GM20000 (cell line): ENCODE data around the gene SEMA3A.

ENCODE experiments used
- DNase-seq: peaks from one replicate; pipeline ENCODE4 v3.0.0; 2012; ENCODE audit warnings: low spot score
- TF ChIP-seq, protein P1 (sequence below): IDR thresholded peaks from 2 replicates; pipeline ENCODE4 v1.5.1; 2012; ENCODE audit warnings: mild to moderate bottlenecking, control low read depth; ENCODE audit errors: extremely low read depth, missing control alignments

Gene SEMA3A

DNA sequence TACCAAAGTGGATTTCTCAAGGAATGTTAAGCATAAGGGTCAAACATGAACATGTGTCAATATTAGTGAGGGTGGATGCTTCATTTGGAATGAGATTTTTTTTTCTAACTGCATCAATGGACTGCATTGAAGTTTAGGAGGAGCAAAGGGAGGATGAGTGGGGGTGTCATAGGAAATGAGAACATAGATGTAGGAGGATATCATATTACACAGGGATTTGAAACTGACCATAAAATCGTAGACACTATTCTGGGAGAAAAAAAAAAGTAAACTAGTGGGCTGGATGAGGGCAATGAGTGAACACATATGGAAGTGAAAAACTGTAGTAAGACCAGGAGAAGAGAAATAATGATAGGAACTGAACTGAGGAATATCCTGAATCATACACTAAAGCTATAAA lies 109.4 kb downstream of the SEMA3A start:
- no peak for DNase-seq
- TF ChIP-seq, protein P1, sequence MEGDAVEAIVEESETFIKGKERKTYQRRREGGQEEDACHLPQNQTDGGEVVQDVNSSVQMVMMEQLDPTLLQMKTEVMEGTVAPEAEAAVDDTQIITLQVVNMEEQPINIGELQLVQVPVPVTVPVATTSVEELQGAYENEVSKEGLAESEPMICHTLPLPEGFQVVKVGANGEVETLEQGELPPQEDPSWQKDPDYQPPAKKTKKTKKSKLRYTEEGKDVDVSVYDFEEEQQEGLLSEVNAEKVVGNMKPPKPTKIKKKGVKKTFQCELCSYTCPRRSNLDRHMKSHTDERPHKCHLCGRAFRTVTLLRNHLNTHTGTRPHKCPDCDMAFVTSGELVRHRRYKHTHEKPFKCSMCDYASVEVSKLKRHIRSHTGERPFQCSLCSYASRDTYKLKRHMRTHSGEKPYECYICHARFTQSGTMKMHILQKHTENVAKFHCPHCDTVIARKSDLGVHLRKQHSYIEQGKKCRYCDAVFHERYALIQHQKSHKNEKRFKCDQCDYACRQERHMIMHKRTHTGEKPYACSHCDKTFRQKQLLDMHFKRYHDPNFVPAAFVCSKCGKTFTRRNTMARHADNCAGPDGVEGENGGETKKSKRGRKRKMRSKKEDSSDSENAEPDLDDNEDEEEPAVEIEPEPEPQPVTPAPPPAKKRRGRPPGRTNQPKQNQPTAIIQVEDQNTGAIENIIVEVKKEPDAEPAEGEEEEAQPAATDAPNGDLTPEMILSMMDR: no peak

DNA sequence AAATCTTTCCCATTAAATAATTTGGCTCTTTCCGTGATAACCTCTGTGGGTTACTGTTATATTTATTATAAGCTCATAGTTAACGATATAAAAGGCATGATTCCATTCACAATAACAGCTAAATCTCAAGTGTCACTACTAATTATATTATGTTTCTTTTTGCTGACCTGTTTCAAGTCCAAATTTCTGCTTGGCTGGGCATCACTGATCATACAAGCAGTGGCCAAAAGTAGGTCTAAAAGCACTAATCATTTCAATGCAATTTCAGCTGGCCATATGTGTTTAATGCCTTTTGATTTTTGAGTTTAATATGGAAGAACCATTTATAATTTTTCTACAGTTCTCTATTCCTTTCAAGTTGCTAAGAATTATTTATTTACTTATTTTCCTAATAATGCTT lies 110.7 kb downstream of the SEMA3A start:
- DNase-seq: no peak
- TF ChIP-seq, protein P1: no peak

DNA sequence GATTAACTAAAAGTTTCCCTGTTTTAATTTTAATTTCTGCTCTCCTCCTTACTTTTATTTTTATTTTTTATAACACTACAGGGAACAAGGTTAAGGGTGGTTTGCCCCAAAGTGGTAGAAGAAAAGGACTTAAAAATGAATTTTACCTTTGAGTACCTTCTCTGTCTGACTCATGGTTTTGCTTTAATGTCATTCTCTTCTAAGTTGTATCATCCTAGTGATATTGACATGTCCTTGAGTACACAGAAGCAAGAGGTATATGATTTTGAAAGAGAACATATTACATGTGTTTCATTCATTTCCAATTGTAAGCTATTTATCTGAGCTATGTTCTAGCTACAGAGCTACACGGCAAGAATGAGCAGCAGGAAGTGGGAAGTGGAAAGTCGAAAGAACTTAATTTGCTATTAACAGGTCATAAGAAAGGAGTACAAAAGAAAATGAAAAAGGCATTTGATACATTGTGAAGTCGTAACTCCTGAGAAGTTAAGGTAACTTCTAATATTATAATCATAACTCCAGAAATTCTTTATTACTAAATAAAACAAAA lies 112.5 kb downstream of the SEMA3A start:
- TF ChIP-seq, protein P1: no peak
- no peak for DNase-seq

DNA sequence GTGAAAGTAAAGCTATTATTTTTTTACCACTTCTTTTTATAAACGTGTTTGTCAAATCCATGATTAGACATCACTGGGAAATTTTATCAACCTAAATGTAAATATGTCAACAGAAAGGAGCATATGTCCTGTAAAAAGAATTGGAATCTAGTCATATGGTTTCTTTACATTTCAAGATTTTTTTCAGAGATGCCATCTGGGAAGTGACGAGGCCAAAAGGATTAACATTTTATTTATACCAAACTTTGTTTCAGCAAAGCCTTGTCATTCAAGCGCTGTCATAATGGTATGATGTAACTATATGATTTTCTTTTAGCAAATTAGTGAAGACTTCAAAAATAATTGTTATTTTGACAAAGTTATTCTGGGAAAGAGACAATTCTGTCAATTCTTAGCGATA lies 117.3 kb downstream of the SEMA3A start:
- TF ChIP-seq, protein P1: no peak
- DNase-seq: no peak

DNA sequence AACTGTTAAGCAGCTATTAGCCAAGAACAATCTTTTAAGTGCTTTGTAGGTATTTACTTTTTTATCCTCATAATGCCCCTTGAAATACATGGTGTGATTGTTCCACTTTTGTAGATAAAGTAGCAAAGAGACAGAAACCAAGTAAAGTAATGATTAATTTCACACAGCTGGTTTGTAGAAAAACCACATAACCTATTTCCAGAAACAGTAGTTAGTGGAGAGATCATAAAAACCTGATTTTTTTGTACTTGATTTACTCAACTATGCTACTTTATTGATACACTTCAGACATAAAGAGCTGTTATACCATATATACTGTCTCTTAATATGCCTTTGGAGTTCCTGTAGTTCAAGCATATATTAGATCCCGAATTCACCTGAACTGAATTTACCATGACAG lies 118.4 kb downstream of the SEMA3A start:
- TF ChIP-seq, protein P1: no peak
- no peak for DNase-seq

DNA sequence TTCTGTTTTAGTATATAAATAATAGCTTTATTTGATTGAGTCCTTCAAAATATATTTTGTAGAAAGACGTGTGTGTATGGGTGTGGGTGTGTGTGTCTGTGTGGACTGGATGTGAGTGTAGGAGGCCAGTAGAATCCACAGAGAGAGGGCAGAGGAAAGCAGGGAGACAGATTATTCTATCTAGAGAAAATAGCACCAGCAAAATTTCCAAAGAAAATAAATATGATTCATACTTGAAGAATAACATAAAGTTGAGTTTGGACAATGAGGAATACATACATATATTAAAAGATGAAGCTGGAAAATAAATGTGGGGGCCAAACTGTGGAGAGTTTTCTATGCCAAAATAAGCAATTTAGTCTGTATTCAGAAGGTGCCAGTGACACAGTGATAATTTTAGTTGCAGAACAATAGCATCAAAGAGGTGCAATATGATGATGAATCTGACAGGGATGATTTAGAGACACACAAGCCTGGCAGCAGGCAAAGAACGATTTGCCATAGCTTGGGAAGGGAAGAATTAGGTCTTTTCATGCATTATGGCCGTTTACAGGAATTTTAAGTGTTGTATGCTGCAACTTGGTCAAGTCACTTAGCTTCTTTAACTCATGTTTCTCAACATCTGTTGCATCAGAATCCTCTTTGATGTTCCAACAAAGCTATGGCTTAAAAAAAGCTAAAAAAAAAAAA lies 121.3 kb downstream of the SEMA3A start:
- no peak for DNase-seq
- TF ChIP-seq, protein P1: no peak

DNA sequence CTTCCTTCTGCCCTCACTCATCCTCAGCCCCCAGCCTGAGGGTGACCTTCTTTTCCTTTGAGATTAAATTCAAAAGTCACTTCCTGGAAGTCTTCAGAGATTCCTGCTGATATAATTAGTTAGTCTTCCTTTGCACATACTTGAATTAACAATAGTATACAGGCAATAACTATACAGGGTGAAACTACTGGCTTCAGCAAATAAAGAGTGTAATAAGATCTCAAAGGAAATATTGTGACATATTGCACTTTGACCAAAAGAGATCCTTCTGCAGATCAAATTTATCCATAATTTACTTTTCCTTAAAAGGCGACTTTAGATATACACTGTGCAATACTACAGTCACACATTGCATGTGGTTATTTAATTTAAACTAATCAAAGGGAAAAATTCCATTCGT lies 123.8 kb downstream of the SEMA3A start:
- TF ChIP-seq, protein P1: no peak
- no peak for DNase-seq
